ENCODE measurements around the gene OAF. TPM values are rescaled to one million over a fixed set of nuclear protein-coding genes. Genes with fewer than 3 reads are reported as not detected.

The OAF gene
- total and polyA plus RNA-seq, 10 donors = 10.6 to 148 (median 73.6) TPM

DNA sequence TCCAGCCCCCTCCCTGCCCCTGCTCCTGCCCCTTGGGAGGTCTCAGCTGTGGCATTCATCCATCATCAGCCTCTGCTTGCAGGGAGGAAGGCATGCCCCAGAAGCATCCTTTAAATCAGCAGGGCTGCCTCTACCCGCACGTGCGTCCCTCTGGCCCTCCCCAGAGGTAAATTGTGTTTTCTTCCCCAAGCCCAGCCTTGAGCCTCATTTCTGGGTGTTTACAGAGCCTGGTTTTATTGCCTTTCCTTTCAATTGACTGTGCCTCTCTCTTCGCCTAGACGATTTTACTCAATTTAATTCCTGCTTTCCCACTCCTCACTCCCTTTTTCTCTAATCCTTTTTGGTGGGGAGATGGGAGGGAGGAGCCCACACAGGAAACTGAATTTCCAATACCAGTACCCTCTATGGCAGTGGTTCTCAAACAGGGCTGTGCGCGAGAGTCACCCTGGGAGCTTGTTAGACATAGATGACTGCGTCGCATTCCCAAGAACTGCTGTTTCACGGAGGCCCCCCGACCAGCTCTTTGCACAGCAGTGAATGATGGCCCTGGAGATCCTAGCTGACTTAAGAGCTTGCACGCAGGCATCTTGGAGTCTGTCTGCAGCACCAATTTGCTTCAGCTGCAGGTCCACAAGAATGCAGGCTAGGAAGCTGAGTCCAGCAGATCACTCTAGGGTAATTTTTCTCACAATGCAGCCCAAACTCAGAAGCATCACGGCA, 15.1 kb upstream of the OAF start:
- TF ChIP-seq, protein P1, sequence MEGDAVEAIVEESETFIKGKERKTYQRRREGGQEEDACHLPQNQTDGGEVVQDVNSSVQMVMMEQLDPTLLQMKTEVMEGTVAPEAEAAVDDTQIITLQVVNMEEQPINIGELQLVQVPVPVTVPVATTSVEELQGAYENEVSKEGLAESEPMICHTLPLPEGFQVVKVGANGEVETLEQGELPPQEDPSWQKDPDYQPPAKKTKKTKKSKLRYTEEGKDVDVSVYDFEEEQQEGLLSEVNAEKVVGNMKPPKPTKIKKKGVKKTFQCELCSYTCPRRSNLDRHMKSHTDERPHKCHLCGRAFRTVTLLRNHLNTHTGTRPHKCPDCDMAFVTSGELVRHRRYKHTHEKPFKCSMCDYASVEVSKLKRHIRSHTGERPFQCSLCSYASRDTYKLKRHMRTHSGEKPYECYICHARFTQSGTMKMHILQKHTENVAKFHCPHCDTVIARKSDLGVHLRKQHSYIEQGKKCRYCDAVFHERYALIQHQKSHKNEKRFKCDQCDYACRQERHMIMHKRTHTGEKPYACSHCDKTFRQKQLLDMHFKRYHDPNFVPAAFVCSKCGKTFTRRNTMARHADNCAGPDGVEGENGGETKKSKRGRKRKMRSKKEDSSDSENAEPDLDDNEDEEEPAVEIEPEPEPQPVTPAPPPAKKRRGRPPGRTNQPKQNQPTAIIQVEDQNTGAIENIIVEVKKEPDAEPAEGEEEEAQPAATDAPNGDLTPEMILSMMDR (IDR thresholded peaks at IDR 0.05 in 8 of 11, conservative IDR thresholded peaks at IDR 0.05 in 3 of 11) = no peak
- TF ChIP-seq POLR2AphosphoS5 (IDR thresholded peaks at IDR 0.05) = no peak
- TF ChIP-seq POLR2A (IDR thresholded peaks at IDR 0.05) = no peak
- no peaks in the 10 kb centered on the region for H3K36me3 ChIP-seq
- peak; percentile 53 for DNase-seq
- H3K4me3 ChIP-seq = no peak overlapping the region
- H3K4me1 ChIP-seq = peaks cover 0 to 5% (median 0%) of the 10 kb centered on the region in 6 donors
- H3K27ac ChIP-seq = no peak overlapping the region
- 79 to 94% (median 92%) methylated on average over 12 to 13 of the region's 13 CpGs for WGBS, 5 donors
- H3K9me3 ChIP-seq = no peaks in the 10 kb centered on the region
- intact Hi-C loops (cut with DNase I; ENCODE audit: low total_unique reads) = no loop called here
- H3K27me3 ChIP-seq (replicated peaks in 1 of 7) = peaks cover 0 to 21% (median 0%) of the 10 kb centered on the region in 7 donors

DNA sequence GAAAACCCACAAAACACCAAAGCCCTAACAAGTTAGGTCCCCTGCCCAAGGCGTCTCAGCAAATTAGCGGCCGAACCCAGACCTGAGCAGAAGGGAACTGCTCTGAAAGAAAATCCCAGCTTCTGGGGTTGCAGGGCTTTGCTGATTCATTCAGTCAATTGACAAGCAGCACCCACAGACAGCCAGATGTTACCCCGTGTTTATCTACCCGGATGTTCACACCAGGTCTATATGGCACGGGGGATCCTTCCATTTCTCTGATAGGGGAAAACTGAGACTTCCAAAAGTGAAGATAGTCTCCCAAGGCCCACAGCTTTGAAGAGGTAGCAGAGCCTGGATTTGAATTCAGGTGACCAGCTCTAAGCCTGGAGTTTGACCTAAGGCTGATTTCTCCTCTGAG, 14.0 kb upstream of the OAF start:
- no peak overlapping the region for H3K4me3 ChIP-seq
- no peaks in the 10 kb centered on the region for H3K9me3 ChIP-seq
- 50 to 85% (median 72%) methylated on average over 5 to 6 of the region's 6 CpGs for WGBS, 5 donors
- DNase-seq = no peak
- peaks cover 0 to 5% (median 0%) of the 10 kb centered on the region in 6 donors for H3K4me1 ChIP-seq
- H3K27ac ChIP-seq = no peak overlapping the region
- intact Hi-C loops (cut with DNase I; ENCODE audit: low total_unique reads) = no loop called here
- no peak for TF ChIP-seq POLR2A (IDR thresholded peaks at IDR 0.05)
- no peak for TF ChIP-seq POLR2AphosphoS5 (IDR thresholded peaks at IDR 0.05)
- TF ChIP-seq, protein P1 (IDR thresholded peaks at IDR 0.05 in 8 of 11, conservative IDR thresholded peaks at IDR 0.05 in 3 of 11) = no peak
- H3K27me3 ChIP-seq (replicated peaks in 1 of 7) = peaks cover 0 to 15% (median 0%) of the 10 kb centered on the region in 7 donors
- H3K36me3 ChIP-seq = no peaks in the 10 kb centered on the region

DNA sequence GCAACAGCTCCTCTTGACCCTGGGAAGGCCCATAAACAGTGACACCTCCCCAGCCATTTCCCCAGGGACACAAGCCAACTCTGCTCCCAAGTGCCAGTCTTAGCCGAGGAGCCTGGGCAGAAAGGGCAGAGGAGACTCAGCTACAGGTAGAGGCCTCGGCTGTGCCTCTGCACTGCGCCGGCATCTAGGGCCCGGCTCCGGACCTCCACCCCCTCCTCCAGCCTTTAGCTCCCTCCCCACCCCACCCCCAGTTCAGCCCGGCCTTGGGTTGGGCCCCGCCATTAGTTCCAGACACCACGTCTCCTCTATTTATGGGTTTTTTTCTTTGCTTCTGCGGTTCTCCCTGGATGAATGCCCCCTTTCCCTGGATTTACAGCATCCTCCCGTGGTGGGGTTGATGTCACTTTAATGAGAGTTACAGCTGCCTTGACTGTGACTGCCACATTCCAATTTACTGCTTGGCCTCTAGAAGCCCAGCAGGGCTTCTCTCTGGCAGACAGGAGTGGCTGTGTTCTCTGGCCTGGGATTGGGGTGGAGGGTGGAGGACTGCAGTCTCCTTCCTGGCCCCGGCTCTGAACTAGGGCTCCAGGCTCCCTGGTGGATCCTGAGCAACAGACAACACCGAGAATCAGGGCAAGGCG, 13.5 kb upstream of the OAF start:
- intact Hi-C loops (cut with DNase I; ENCODE audit: low total_unique reads) = no loop called here
- no peak overlapping the region for H3K4me3 ChIP-seq
- DNase-seq = peak; percentile 41

More for the DNA sequence above, 13.5 kb upstream of the OAF start:
- Histone ChIP-seq H3K36me3 (no peaks in the 10 kb centered on the region), H3K9me3 (no peaks in the 10 kb centered on the region), H3K27me3 (replicated peaks in 1 of 7) (peaks cover 0 to 15% (median 0%) of the 10 kb centered on the region in 7 donors), H3K4me1 (peaks cover 0 to 5% (median 0%) of the 10 kb centered on the region in 6 donors), H3K27ac (no peak overlapping the region)
- WGBS, 5 donors = 73 to 93% (median 83%) methylated on average over 12 to 14 of the region's 14 CpGs
- TF ChIP-seq, protein P1 (IDR thresholded peaks at IDR 0.05 in 8 of 11, conservative IDR thresholded peaks at IDR 0.05 in 3 of 11) = no peak
- no peak for TF ChIP-seq POLR2AphosphoS5 (IDR thresholded peaks at IDR 0.05)
- no peak for TF ChIP-seq POLR2A (IDR thresholded peaks at IDR 0.05)

Measured in spleen (tissue), 11 donors.